Tibial nerve (tissue), 4 donors: ENCODE measurements around the gene PITX1. TPM values are rescaled to one million over a fixed set of nuclear protein-coding genes. Genes with fewer than 3 reads are reported as not detected.

Experiments
- DNase-seq, 2 donors: peaks; one replicate each; pipeline ENCODE4 v3.0.0-alpha.2; 2019; ENCODE audit warnings: low spot score in 2 of 2
- H3K27ac ChIP-seq, 4 donors: fragments of 200-600 bp; sonication (generic) in 3 of 4; one replicate each; pipeline ENCODE4 v1.5.1; 2017 to 2019; ENCODE audit warnings: mild to moderate bottlenecking in 1 of 4
- H3K27me3 ChIP-seq, 2 donors: fragments of 200-600 bp; sonication (generic) in 1 of 2; one replicate each; pipeline versions ENCODE4 v1.5.1 to v1.6.0; 2017 to 2019
- H3K36me3 ChIP-seq, 3 donors: fragments of 200-600 bp; sonication (generic); one replicate each; pipeline ENCODE4 v1.5.1; 2018 to 2019
- H3K4me1 ChIP-seq, 4 donors: fragments of 200-600 bp; sonication (generic) in 3 of 4; one replicate each; pipeline ENCODE4 v1.5.1; 2017 to 2019
- H3K4me3 ChIP-seq, 4 donors: fragments of 200-600 bp; sonication (generic) in 3 of 4; one replicate each; pipeline ENCODE4 v1.5.1; 2017 to 2019; ENCODE audit warnings: mild to moderate bottlenecking in 1 of 4, moderate library complexity in 1 of 4
- H3K9me3 ChIP-seq, 4 donors: fragments of 200-600 bp; sonication (generic) in 3 of 4; one replicate each; pipeline ENCODE4 v1.5.1; 2017 to 2019
- CTCF ChIP-seq, 5 experiments: fragments of 200-600 bp in 3 of 5; fragments of 450-650 bp in 2 of 5; sonication (generic) in 3 of 5; IDR thresholded peaks; one replicate each; pipeline ENCODE4 v1.5.1; 2016 to 2019; ENCODE audit warnings: antibody characterized with exemption in 5 of 5, mild to moderate bottlenecking in 3 of 5, moderate library complexity in 2 of 5
- EP300 ChIP-seq, 2 donors: sonication (generic); formaldehyde crosslinking; IDR thresholded peaks; one replicate each; pipeline ENCODE4 v1.6.1; 2017; ENCODE audit warnings: antibody characterized with exemption in 2 of 2, mild to moderate bottlenecking in 1 of 2
- POLR2A ChIP-seq, 2 donors: fragments of 450-650 bp; IDR thresholded peaks; one replicate each; pipeline ENCODE4 v1.6.1; 2017; ENCODE audit warnings: antibody characterized with exemption in 2 of 2, mild to moderate bottlenecking in 2 of 2, moderate library complexity in 2 of 2
- WGBS, 2 donors: methylation state at CpG; one replicate each; pipeline ENCODE4 v1.1.5; 2018; 5-methylcytosine and 5-hydroxymethylcytosine counted together
- total RNA-seq, 4 donors: library from RNA; depleted of rRNA; stranded (reverse); fragments of >200 nt; gene quantifications; one replicate each; pipeline ENCODE4 v1.1.0, GENCODE V29; 2016

PITX1 gene
- total RNA-seq, 4 donors from 2014 or later = 1.1 to 5.4 (median 3.0) TPM

GRCh38 chr5:135010502-135011354, 23.3 kb downstream of the PITX1 start:
- H3K4me1 ChIP-seq = peaks cover 0 to 9% (median 0%) of the 10 kb centered on the region in 4 donors
- peaks cover 0 to 12% (median 0%) of the 10 kb centered on the region in 3 donors for H3K36me3 ChIP-seq
- DNase-seq = no peak
- no peak for TF ChIP-seq POLR2A (IDR thresholded peaks at IDR 0.05)
- no peak for TF ChIP-seq CTCF (IDR thresholded peaks at IDR 0.05)
- no peak for TF ChIP-seq EP300 (IDR thresholded peaks at IDR 0.05)
- H3K27ac ChIP-seq = no peak overlapping the region
- H3K4me3 ChIP-seq = no peak overlapping the region
- H3K27me3 ChIP-seq = no peaks in the 10 kb centered on the region
- WGBS, 2 donors = 76 to 89% methylated on average over 3 of the region's 3 CpGs
- H3K9me3 ChIP-seq = no peaks in the 10 kb centered on the region

- no peaks in the 10 kb centered on the region for H3K27me3 ChIP-seq
- no peak for DNase-seq
- H3K27ac ChIP-seq = no peak overlapping the region
- H3K4me3 ChIP-seq = no peak overlapping the region
- WGBS, 2 donors = 88 to 91% methylated on average over 11 of the region's 11 CpGs
- peaks cover 0 to 12% (median 0%) of the 10 kb centered on the region in 3 donors for H3K36me3 ChIP-seq
- no peaks in the 10 kb centered on the region for H3K9me3 ChIP-seq
- H3K4me1 ChIP-seq = peaks cover 0 to 9% (median 0%) of the 10 kb centered on the region in 4 donors
- TF ChIP-seq POLR2A (IDR thresholded peaks at IDR 0.05) (no peak), EP300 (IDR thresholded peaks at IDR 0.05) (no peak), CTCF (IDR thresholded peaks at IDR 0.05) (no peak)
Measured at GRCh38 chr5:135009736-135010501, 24.1 kb downstream of the PITX1 start.

GRCh38 chr5:135008981-135009735, 24.9 kb downstream of the PITX1 start:
- 88 to 89% methylated on average over 12 of the region's 13 CpGs for WGBS, 2 donors
- Histone ChIP-seq H3K9me3 (no peaks in the 10 kb centered on the region), H3K4me1 (peaks cover 0 to 2% (median 0%) of the 10 kb centered on the region in 4 donors), H3K36me3 (peaks cover 0 to 12% (median 0%) of the 10 kb centered on the region in 3 donors), H3K27ac (no peak overlapping the region), H3K4me3 (no peak overlapping the region), H3K27me3 (no peaks in the 10 kb centered on the region)
- TF ChIP-seq POLR2A (IDR thresholded peaks at IDR 0.05) (no peak), EP300 (IDR thresholded peaks at IDR 0.05) (no peak), CTCF (IDR thresholded peaks at IDR 0.05) (no peak)
- no peak for DNase-seq

- Histone ChIP-seq H3K27ac (no peak overlapping the region), H3K36me3 (peaks cover 0 to 12% (median 0%) of the 10 kb centered on the region in 3 donors), H3K27me3 (no peaks in the 10 kb centered on the region), H3K4me1 (no peaks in the 10 kb centered on the region), H3K4me3 (no peak overlapping the region), H3K9me3 (no peaks in the 10 kb centered on the region)
- no peak for DNase-seq
- TF ChIP-seq EP300 (IDR thresholded peaks at IDR 0.05) (no peak), POLR2A (IDR thresholded peaks at IDR 0.05) (no peak), CTCF (IDR thresholded peaks at IDR 0.05) (no peak)
- 86 to 94% methylated on average over 8 of the region's 8 CpGs for WGBS, 2 donors
Measured at GRCh38 chr5:135008556-135008955, 25.5 kb downstream of the PITX1 start.
